Measurements from ENCODE around the gene TMEM150B.

The TMEM150B gene

GRCh38 chr19:55304980-55305379, 20.2 kb downstream of the TMEM150B start:
- TF ChIP-seq CTCF (IDR thresholded peaks at IDR 0.05; ENCODE audit: insufficient read depth, low read depth, low read length, missing control alignments): no peak
- H3K4me3 ChIP-seq (ENCODE audit: low read depth, low read length): no peak overlapping the region
- no peak for DNase-seq (ENCODE audit: low read depth)

GRCh38 chr19:55304279-55304978, 20.7 kb downstream of the TMEM150B start:
- no peak for TF ChIP-seq CTCF (IDR thresholded peaks at IDR 0.05; ENCODE audit: insufficient read depth, low read depth, low read length, missing control alignments)
- H3K4me3 ChIP-seq (ENCODE audit: low read depth, low read length): no peak overlapping the region
- DNase-seq (ENCODE audit: low read depth): peak; percentile 78

GRCh38 chr19:55303477-55303876, 21.7 kb downstream of the TMEM150B start:
- H3K4me3 ChIP-seq (ENCODE audit: low read depth, low read length): no peak overlapping the region
- TF ChIP-seq CTCF (IDR thresholded peaks at IDR 0.05; ENCODE audit: insufficient read depth, low read depth, low read length, missing control alignments): no peak
- DNase-seq (ENCODE audit: low read depth): no peak

GRCh38 chr19:55302318-55302703, 22.8 kb downstream of the TMEM150B start:
- no peak for DNase-seq (ENCODE audit: low read depth)
- peak overlapping the region; percentile 58 for H3K4me3 ChIP-seq (ENCODE audit: low read depth, low read length)
- no peak for TF ChIP-seq CTCF (IDR thresholded peaks at IDR 0.05; ENCODE audit: insufficient read depth, low read depth, low read length, missing control alignments)

GRCh38 chr19:55301459-55302317, 23.5 kb downstream of the TMEM150B start:
- peak; percentile 89 for DNase-seq (ENCODE audit: low read depth)
- TF ChIP-seq CTCF (IDR thresholded peaks at IDR 0.05; ENCODE audit: insufficient read depth, low read depth, low read length, missing control alignments): peak; percentile 97
- H3K4me3 ChIP-seq (ENCODE audit: low read depth, low read length): peak overlapping the region; percentile 58

GRCh38 chr19:55300886-55301458, 24.2 kb downstream of the TMEM150B start:
- H3K4me3 ChIP-seq (ENCODE audit: low read depth, low read length): no peak overlapping the region
- TF ChIP-seq CTCF (IDR thresholded peaks at IDR 0.05; ENCODE audit: insufficient read depth, low read depth, low read length, missing control alignments): no peak
- no peak for DNase-seq (ENCODE audit: low read depth)

Measured in GM12865 (cell line).